Activated naive CD4-positive, alpha-beta T cell treated with anti-CD3 and anti-CD28 coated beads, Interleukin-2, amount 10 ng/mL, durations not matched to agents 7 days and 5 days (primary cell): ENCODE data around the gene PRXL2B.

Experiments
- CTCF ChIA-PET: fragments of 350-600 bp; sonication (Branson Sonifier 250); formaldehyde crosslinking; loops from one replicate; lab custom pipeline; 2021; ENCODE audit warnings: antibody characterized with exemption; lab: Charles Lee
- DNase-seq: peaks from one replicate; pipeline ENCODE4 v3.0.0-alpha.2; 2020
- H3K27ac Mint-ChIP-seq: one replicate; pipeline ENCODE4 v1.8.0; 2021; ENCODE audit warnings: mild to moderate bottlenecking, moderate library complexity, mixed read lengths
- H3K27me3 Mint-ChIP-seq: one replicate; pipeline ENCODE4 v1.8.0; 2021; ENCODE audit warnings: mild to moderate bottlenecking, mixed read lengths
- H3K36me3 Mint-ChIP-seq: one replicate; pipeline ENCODE4 v1.8.0; 2021; ENCODE audit warnings: mixed read lengths
- H3K4me1 Mint-ChIP-seq: one replicate; pipeline ENCODE4 v1.8.0; 2021; ENCODE audit warnings: mixed read lengths
- H3K4me3 Mint-ChIP-seq: one replicate; pipeline ENCODE4 v1.8.0; 2021; ENCODE audit warnings: mild to moderate bottlenecking, moderate library complexity, mixed read lengths
- H3K9me3 Mint-ChIP-seq: one replicate; pipeline ENCODE4 v1.8.0; 2021; ENCODE audit warnings: mixed read lengths

Gene PRXL2B

GRCh38 chr1:2586154-2587070 is at the start of gene PRXL2B:
TSS of gene PRXL2B (plus strand) at chr1:2586777. CDS start at chr1:2586886, 109 bp downstream.
- Mint-ChIP-seq H3K9me3 (no peaks in the 10 kb centered on the region), H3K36me3 (peaks cover 13% of the 10 kb centered on the region), H3K27ac (peak within 1 kb of the TSS; percentile 95), H3K4me3 (peak within 1 kb of the TSS; percentile 81), H3K4me1 (peaks cover 36% of the 10 kb centered on the region), H3K27me3 (no peaks in the 10 kb centered on the region)
- DNase-seq, result peak; percentile 100
- CTCF ChIA-PET, result interaction anchor here (1.2 to 5.6 kb wide), 6 partner anchors 25 to 201 kb away, joined by 3 to 40 read pairs (median 10); partner anchors contain the start of gene TNFRSF14

GRCh38 chr1:2537784-2538115 is 48.8 kb upstream of the PRXL2B start:
- H3K27ac Mint-ChIP-seq, result no peak overlapping the region
- DNase-seq, result no peak
- no peaks in the 10 kb centered on the region for H3K9me3 Mint-ChIP-seq
- H3K4me1 Mint-ChIP-seq, result peaks cover 4% of the 10 kb centered on the region
- no peaks in the 10 kb centered on the region for H3K36me3 Mint-ChIP-seq
- no peak overlapping the region for H3K4me3 Mint-ChIP-seq
- CTCF ChIA-PET, result no interaction called here
- peaks cover 97% of the 10 kb centered on the region for H3K27me3 Mint-ChIP-seq

DNA sequence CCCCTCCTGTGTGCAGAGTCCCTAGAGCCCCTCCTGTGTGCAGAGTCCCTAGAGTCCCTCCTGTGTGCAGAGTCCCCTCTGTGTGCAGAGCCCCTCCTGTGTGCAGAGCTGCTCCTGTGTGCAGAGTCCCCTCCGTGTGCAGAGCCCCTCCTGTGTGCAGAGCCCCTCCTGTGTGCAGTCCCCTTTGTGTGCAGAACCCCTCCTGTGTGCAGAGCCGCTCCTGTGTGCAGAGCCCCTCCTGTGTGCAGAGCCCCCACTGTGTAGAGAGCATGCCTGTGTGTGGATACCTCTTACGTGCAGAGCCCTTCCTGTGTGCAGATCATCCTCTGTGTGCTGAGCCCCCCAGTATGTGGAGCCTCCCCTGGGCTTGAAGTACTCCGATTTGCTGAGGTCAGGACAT is 48.2 kb upstream of the PRXL2B start:
- Mint-ChIP-seq H3K27ac (no peak overlapping the region), H3K27me3 (peaks cover 97% of the 10 kb centered on the region), H3K36me3 (no peaks in the 10 kb centered on the region), H3K4me1 (peaks cover 4% of the 10 kb centered on the region), H3K4me3 (no peak overlapping the region), H3K9me3 (no peaks in the 10 kb centered on the region)
- CTCF ChIA-PET, result interaction anchor here (1.5 kb wide), 1 partner anchor 11 kb away, joined by 3 read pairs; no protein-coding TSS in a partner anchor
- DNase-seq, result no peak

- H3K4me1 Mint-ChIP-seq, result peaks cover 4% of the 10 kb centered on the region
These were observed 47.7 kb upstream of the PRXL2B start for GRCh38 chr1:2538872-2539271.

GRCh38 chr1:2539312-2539907 is 47.2 kb upstream of the PRXL2B start:
- CTCF ChIA-PET, result interaction anchor here (0.6 to 1.5 kb wide), 3 partner anchors 12 to 245 kb away, joined by 3 read pairs; no protein-coding TSS in a partner anchor
- Mint-ChIP-seq H3K4me1 (peaks cover 6% of the 10 kb centered on the region), H3K27me3 (peaks cover 97% of the 10 kb centered on the region), H3K9me3 (no peaks in the 10 kb centered on the region), H3K36me3 (no peaks in the 10 kb centered on the region), H3K27ac (no peak overlapping the region), H3K4me3 (no peak overlapping the region)
- peak; percentile 53 for DNase-seq

More at GRCh38 chr1:2538872-2539271, 47.7 kb upstream of the PRXL2B start:
- Mint-ChIP-seq H3K9me3 (no peaks in the 10 kb centered on the region), H3K27me3 (peaks cover 97% of the 10 kb centered on the region), H3K27ac (no peak overlapping the region), H3K36me3 (no peaks in the 10 kb centered on the region), H3K4me3 (no peak overlapping the region)
- no peak for DNase-seq
- CTCF ChIA-PET, result interaction anchor here (1.3 to 1.5 kb wide), 2 partner anchors 11 to 246 kb away, joined by 3 read pairs; no protein-coding TSS in a partner anchor

- H3K4me1 Mint-ChIP-seq, result peaks cover 6% of the 10 kb centered on the region
- no peak for DNase-seq
- no peak overlapping the region for H3K27ac Mint-ChIP-seq
- H3K27me3 Mint-ChIP-seq, result peaks cover 88% of the 10 kb centered on the region
- H3K9me3 Mint-ChIP-seq, result no peaks in the 10 kb centered on the region
- H3K36me3 Mint-ChIP-seq, result no peaks in the 10 kb centered on the region
- CTCF ChIA-PET, result no interaction called here
- no peak overlapping the region for H3K4me3 Mint-ChIP-seq
These were observed 45.6 kb upstream of the PRXL2B start for GRCh38 chr1:2540816-2541492.

GRCh38 chr1:2541619-2542245 is 44.8 kb upstream of the PRXL2B start:
- Mint-ChIP-seq H3K4me1 (peaks cover 6% of the 10 kb centered on the region), H3K27me3 (peaks cover 80% of the 10 kb centered on the region), H3K27ac (no peak overlapping the region), H3K36me3 (no peaks in the 10 kb centered on the region), H3K9me3 (no peaks in the 10 kb centered on the region), H3K4me3 (no peak overlapping the region)
- CTCF ChIA-PET, result no interaction called here
- no peak for DNase-seq

- Mint-ChIP-seq H3K4me1 (peaks cover 8% of the 10 kb centered on the region), H3K27ac (no peak overlapping the region), H3K9me3 (no peaks in the 10 kb centered on the region), H3K4me3 (no peak overlapping the region), H3K27me3 (peaks cover 74% of the 10 kb centered on the region), H3K36me3 (no peaks in the 10 kb centered on the region)
- CTCF ChIA-PET, result no interaction called here
- no peak for DNase-seq
These were observed 44.2 kb upstream of the PRXL2B start for GRCh38 chr1:2542246-2542915.

- CTCF ChIA-PET, result no interaction called here
- DNase-seq, result peak; percentile 53
- Mint-ChIP-seq H3K27ac (no peak overlapping the region), H3K9me3 (no peaks in the 10 kb centered on the region), H3K4me3 (no peak overlapping the region), H3K27me3 (peaks cover 61% of the 10 kb centered on the region), H3K4me1 (peaks cover 14% of the 10 kb centered on the region), H3K36me3 (no peaks in the 10 kb centered on the region)
These were observed 43.0 kb upstream of the PRXL2B start for GRCh38 chr1:2543543-2544092.

DNA sequence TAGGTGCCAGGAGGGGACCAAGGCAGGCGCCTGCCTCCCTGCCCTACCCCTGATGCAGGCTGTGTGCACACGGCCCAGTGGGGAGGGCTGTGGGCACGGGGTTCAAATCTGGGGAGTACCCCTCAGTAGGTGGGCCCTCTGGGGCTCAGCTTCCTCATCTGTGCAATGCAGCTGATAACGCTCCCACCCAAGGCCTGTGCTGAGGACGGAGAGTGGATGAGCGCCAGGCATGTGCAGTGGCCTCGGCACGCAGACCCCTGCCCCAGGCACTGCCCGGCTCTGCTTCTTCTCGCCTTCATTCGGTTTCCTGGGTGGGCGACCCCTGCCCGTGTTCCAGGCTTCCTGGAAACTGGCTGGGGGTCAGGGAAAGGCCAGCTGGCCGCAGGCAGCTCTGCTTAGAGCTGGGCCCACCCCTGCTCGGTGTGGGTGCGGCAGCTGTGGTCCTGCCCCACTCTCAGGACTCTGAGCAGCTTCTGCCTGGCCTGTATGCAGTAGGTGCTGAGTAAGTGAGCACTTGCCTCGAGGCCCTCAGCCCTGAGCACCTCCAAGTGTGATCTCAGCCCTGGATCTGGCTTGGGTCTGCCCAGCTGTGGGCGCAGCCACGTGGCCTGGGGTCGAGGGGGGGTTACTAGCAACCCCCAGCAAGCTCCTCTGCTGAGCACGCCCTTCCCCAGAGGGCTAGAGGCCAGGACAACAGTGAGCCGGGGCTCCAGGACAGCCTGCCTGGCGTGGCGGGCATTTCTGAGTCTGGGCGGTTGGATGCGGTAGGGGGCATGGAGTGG is 42.3 kb upstream of the PRXL2B start:
- no peak overlapping the region for H3K4me3 Mint-ChIP-seq
- peaks cover 54% of the 10 kb centered on the region for H3K27me3 Mint-ChIP-seq
- H3K27ac Mint-ChIP-seq, result no peak overlapping the region
- H3K9me3 Mint-ChIP-seq, result no peaks in the 10 kb centered on the region
- CTCF ChIA-PET, result no interaction called here
- no peaks in the 10 kb centered on the region for H3K36me3 Mint-ChIP-seq
- peaks cover 21% of the 10 kb centered on the region for H3K4me1 Mint-ChIP-seq
- no peak for DNase-seq

GRCh38 chr1:2544875-2545640 is 41.5 kb upstream of the PRXL2B start:
- H3K4me3 Mint-ChIP-seq, result peak overlapping the region; percentile 15
- no peaks in the 10 kb centered on the region for H3K9me3 Mint-ChIP-seq
- CTCF ChIA-PET, result interaction anchor here (0.6 to 1.6 kb wide), 3 partner anchors 11 to 1244 kb away, joined by 3 to 4 read pairs (median 3); partner anchors contain the start of gene TNFRSF14
- DNase-seq, result no peak
- no peaks in the 10 kb centered on the region for H3K36me3 Mint-ChIP-seq
- peaks cover 50% of the 10 kb centered on the region for H3K27me3 Mint-ChIP-seq
- H3K27ac Mint-ChIP-seq, result peak overlapping the region; percentile 80
- peaks cover 26% of the 10 kb centered on the region for H3K4me1 Mint-ChIP-seq
